ENCODE measurements around the gene ATP5F1B. TPM values are rescaled to one million over a fixed set of nuclear protein-coding genes. Genes with fewer than 3 reads are reported as not detected.

The ATP5F1B gene
- total and polyA plus RNA-seq, 2 of the 8 experiments (the other 6 are each of a cell fraction or from before 2014, with no cell fraction given) = 900 to 1,522 TPM

DNA sequence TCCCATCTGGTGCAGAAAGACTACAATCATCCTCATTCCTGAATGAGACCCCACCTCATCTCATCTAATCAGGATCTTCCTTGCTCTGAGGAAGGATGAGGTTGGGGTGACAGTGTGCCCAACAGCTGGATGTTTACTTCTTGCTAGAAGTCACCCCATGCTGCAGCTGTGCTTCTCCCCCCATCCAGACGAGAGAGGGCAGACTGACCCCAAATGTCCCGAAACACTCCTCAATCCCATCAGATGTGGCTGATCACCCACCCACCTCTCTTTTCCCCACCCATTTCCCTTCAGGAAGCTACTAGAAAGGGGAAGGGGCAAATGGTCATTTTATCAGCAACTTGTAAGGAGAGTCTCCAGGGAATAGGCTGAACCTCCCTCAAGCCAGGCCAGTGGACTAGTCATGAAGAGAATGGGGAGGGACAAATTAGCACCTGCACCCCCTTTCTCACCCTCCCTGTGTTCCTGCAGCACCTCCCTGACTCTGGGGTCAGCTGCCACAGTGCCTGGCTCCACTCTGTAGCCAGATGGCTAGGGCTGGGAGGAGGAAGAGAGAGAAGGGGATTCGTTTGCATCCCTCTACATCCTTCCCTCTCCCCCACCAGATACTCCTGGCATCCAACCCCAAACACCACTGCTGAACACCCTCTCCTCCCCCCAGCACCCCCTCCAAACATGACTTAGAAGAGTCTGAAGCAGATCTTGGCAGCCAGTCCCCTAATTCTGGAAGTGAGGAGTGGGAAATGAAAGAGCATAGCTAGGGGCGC lies 12.9 kb downstream of the ATP5F1B start (continued):
- TF ChIP-seq CHD7 (IDR thresholded peaks at IDR 0.05; ENCODE audit: insufficient replicate concordance, low read length) = no peak
- TF ChIP-seq HDAC6 (IDR thresholded peaks at IDR 0.05; ENCODE audit: low read depth, low read length) = no peak
- no peak for TF ChIP-seq KDM4A (IDR thresholded peaks at IDR 0.05; ENCODE audit: low read depth, low read length, severe bottlenecking)
- no peak for TF ChIP-seq KDM1A (IDR thresholded peaks at IDR 0.05; ENCODE audit: borderline replicate concordance, low read length)
- no peak for TF ChIP-seq SP4 (IDR thresholded peaks at IDR 0.05; ENCODE audit: low read length)
- no peak for TF ChIP-seq SIN3A (conservative IDR thresholded peaks at IDR 0.05 in 1 of 2, IDR thresholded peaks at IDR 0.05 in 1 of 2; ENCODE audit: low read depth in 1 of 2, low read length in 2 of 2)
- TF ChIP-seq SP1 (IDR thresholded peaks at IDR 0.05; ENCODE audit: low read depth, low read length) = no peak
- no peak for TF ChIP-seq SRF (IDR thresholded peaks at IDR 0.05; ENCODE audit: low read depth, low read length)
- no peak for TF ChIP-seq EGR1 (IDR thresholded peaks at IDR 0.05; ENCODE audit: borderline replicate concordance, low read depth, low read length)
- TF ChIP-seq, protein P1, sequence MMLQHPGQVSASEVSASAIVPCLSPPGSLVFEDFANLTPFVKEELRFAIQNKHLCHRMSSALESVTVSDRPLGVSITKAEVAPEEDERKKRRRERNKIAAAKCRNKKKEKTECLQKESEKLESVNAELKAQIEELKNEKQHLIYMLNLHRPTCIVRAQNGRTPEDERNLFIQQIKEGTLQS (IDR thresholded peaks at IDR 0.05; ENCODE audit: insufficient read depth, low read depth, low read length) = no peak
